ENCODE data around the gene CATSPER3.

DNA sequence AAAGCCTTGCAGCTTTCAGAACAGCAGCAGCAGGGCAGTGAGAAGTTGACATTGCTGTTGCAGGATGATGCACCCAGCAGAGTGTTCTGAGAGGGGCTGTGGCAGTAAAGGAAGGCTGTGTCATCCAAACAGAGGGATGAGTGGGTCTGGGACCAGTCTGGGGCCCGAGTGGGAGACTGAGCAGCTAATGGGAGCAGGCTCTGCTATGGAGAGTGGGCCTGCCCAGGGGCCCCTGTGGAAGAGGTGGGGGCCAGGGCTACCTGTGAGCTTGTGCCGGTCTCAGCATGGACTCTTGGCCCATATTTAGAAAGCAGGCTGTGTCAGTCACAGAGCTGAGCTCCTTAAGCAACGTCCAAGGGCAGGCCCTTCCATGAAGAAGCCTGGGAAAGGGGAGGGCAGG lies 92.3 kb downstream of the CATSPER3 start:
- TF ChIP-seq, protein P1, sequence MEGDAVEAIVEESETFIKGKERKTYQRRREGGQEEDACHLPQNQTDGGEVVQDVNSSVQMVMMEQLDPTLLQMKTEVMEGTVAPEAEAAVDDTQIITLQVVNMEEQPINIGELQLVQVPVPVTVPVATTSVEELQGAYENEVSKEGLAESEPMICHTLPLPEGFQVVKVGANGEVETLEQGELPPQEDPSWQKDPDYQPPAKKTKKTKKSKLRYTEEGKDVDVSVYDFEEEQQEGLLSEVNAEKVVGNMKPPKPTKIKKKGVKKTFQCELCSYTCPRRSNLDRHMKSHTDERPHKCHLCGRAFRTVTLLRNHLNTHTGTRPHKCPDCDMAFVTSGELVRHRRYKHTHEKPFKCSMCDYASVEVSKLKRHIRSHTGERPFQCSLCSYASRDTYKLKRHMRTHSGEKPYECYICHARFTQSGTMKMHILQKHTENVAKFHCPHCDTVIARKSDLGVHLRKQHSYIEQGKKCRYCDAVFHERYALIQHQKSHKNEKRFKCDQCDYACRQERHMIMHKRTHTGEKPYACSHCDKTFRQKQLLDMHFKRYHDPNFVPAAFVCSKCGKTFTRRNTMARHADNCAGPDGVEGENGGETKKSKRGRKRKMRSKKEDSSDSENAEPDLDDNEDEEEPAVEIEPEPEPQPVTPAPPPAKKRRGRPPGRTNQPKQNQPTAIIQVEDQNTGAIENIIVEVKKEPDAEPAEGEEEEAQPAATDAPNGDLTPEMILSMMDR (IDR thresholded peaks at IDR 0.05): no peak
- no peak for TF ChIP-seq POLR2A (IDR thresholded peaks at IDR 0.05)
